Keratinocyte (primary cell): ENCODE data around the gene ZNF480. TPM values are rescaled to one million over a fixed set of nuclear protein-coding genes. Genes with fewer than 3 reads are reported as not detected.

Experiments used
- DNase-seq: peaks from one replicate; pipeline ENCODE4 v3.0.0-alpha.2; 2011; ENCODE audit warnings: low read depth, missing footprints, low spot score
- FAIRE-seq: peaks from 2 replicates; lab custom pipeline; 2011; peaks lifted over from hg19 to GRCh38; lab: Jason Lieb, UNC
- H2AFZ ChIP-seq: 2 replicates; pipeline ENCODE4 v1.6.0; 2012; ENCODE audit warnings: low read length, control low read depth, inconsistent platforms; ENCODE audit not compliant: control insufficient read depth
- H3K27ac ChIP-seq: 2 replicates; pipeline ENCODE4 v1.5.1; 2011; ENCODE audit warnings: low read length; ENCODE audit not compliant: control insufficient read depth, insufficient read depth
- H3K27me3 ChIP-seq: 3 replicates; pipeline ENCODE4 v1.6.0; 2011; ENCODE audit warnings: low read length; ENCODE audit not compliant: control insufficient read depth, insufficient read depth; ENCODE audit errors: extremely low read depth
- H3K36me3 ChIP-seq, 2 experiments: 2 replicates in 1 of 2; 3 replicates in 1 of 2; pipeline ENCODE4 v1.5.1; 2011; ENCODE audit warnings: low read length in 2 of 2, mild to moderate bottlenecking in 1 of 2; ENCODE audit not compliant: control insufficient read depth in 2 of 2, insufficient read depth in 2 of 2; ENCODE audit errors: extremely low read depth in 1 of 2
- H3K4me1 ChIP-seq: 3 replicates; pipeline ENCODE4 v1.5.1; 2011; ENCODE audit warnings: low read length; ENCODE audit not compliant: control insufficient read depth, insufficient read depth; ENCODE audit errors: extremely low read depth
- H3K4me2 ChIP-seq: 3 replicates; pipeline ENCODE4 v1.6.0; 2011; ENCODE audit warnings: low read depth, low read length; ENCODE audit not compliant: control insufficient read depth, insufficient read depth; ENCODE audit errors: extremely low read depth
- H3K4me3 ChIP-seq, 3 experiments: fragments of 200-600 bp in 1 of 3; sonication (generic) in 1 of 3; 2 replicates in 2 of 3; 3 replicates in 1 of 3; pipeline ENCODE4 v1.5.1; 2011 to 2016; ENCODE audit warnings: low read length in 3 of 3, mild to moderate bottlenecking in 3 of 3, control low read depth in 2 of 3, inconsistent platforms in 1 of 3, low read depth in 1 of 3, mixed read lengths in 1 of 3, mixed run types in 1 of 3, moderate library complexity in 1 of 3; ENCODE audit not compliant: control insufficient read depth in 2 of 3, insufficient read depth in 2 of 3; ENCODE audit errors: extremely low read depth in 1 of 3
- H3K79me2 ChIP-seq: 2 replicates; pipeline ENCODE4 v1.6.0; 2012; ENCODE audit warnings: low read length; ENCODE audit not compliant: control insufficient read depth, insufficient read depth
- H3K9ac ChIP-seq: 3 replicates; pipeline ENCODE4 v1.6.0; 2011; ENCODE audit warnings: low read length; ENCODE audit not compliant: control insufficient read depth, insufficient read depth; ENCODE audit errors: extremely low read depth
- H3K9me1 ChIP-seq: 3 replicates; pipeline ENCODE4 v1.6.0; 2011; ENCODE audit warnings: low read length; ENCODE audit not compliant: control insufficient read depth, insufficient read depth; ENCODE audit errors: extremely low read depth
- H3K9me3 ChIP-seq: 2 replicates; pipeline ENCODE4 v1.5.1; 2012; ENCODE audit warnings: low read depth, low read length; ENCODE audit not compliant: control insufficient read depth
- H4K20me1 ChIP-seq: 3 replicates; pipeline ENCODE4 v1.6.0; 2011; ENCODE audit warnings: low read length; ENCODE audit not compliant: control insufficient read depth, insufficient read depth; ENCODE audit errors: extremely low read depth
- EZH2 ChIP-seq: IDR thresholded peaks from one replicate; pipeline ENCODE4 v1.6.1; 2012; ENCODE audit warnings: inconsistent platforms, mild to moderate bottlenecking, low read length, moderate library complexity
- dilution Hi-C: fragments of 300-500 bp; cut with MboI; formaldehyde crosslinking; loops from one replicate; pipeline ENCODE4 v1.7.0; 2020; ENCODE audit warnings: low sequenced_read_pairs; ENCODE audit not compliant: extremely low pct_ligation_motif_present
- polyA plus RNA-seq, 5 experiments: library from polyadenylated mRNA; depleted of rRNA in 3 of 5; stranded (reverse) in 3 of 5; stranded (forward) in 1 of 5; unstranded in 1 of 5; fragments of >200 nt; gene quantifications; 1 replicate in 1 of 5; 2 replicates in 3 of 5; 3 replicates in 1 of 5; pipeline versions ENCODE4 v1.2.1 to v1.2.3, GENCODE V29; 2011 to 2012; ENCODE audit warnings: missing spikeins in 2 of 5, low read depth in 1 of 5, low replicate concordance in 1 of 5
- TF ChIP-seq, protein P1 (sequence below), 3 experiments: IDR thresholded peaks in 1 of 3; conservative IDR thresholded peaks in 1 of 3; optimal IDR thresholded peaks in 1 of 3; 2 replicates in 2 of 3; 3 replicates in 1 of 3; pipeline versions ENCODE3 to v1.5.1; 2011; ENCODE audit warnings: low read length in 3 of 3, mild to moderate bottlenecking in 3 of 3, moderate library complexity in 2 of 3, control low read depth in 1 of 3, inconsistent platforms in 1 of 3; ENCODE audit not compliant: insufficient read depth in 2 of 3; ENCODE audit errors: extremely low read depth in 1 of 3

ZNF480 gene
- polyA plus RNA-seq, 1 donor (not counting 4 experiments of a cell fraction or from before 2014, with no cell fraction given), result 7.5 TPM

- H3K27me3 ChIP-seq, result no peaks in the 10 kb centered on the region
- H3K9ac ChIP-seq, result no peak overlapping the region
- dilution Hi-C loops, result no loop called here
- H3K9me1 ChIP-seq, result no peaks in the 10 kb centered on the region
- no peaks in the 10 kb centered on the region for H4K20me1 ChIP-seq
- FAIRE-seq (no peak), DNase-seq (no peak)
- peaks cover 10% of the 10 kb centered on the region for H3K9me3 ChIP-seq
- H3K4me3 ChIP-seq, result no peak overlapping the region
- H3K4me2 ChIP-seq, result no peak overlapping the region
- H3K27ac ChIP-seq, result no peak overlapping the region
- no peak overlapping the region for H2AFZ ChIP-seq
- TF ChIP-seq, protein P1, sequence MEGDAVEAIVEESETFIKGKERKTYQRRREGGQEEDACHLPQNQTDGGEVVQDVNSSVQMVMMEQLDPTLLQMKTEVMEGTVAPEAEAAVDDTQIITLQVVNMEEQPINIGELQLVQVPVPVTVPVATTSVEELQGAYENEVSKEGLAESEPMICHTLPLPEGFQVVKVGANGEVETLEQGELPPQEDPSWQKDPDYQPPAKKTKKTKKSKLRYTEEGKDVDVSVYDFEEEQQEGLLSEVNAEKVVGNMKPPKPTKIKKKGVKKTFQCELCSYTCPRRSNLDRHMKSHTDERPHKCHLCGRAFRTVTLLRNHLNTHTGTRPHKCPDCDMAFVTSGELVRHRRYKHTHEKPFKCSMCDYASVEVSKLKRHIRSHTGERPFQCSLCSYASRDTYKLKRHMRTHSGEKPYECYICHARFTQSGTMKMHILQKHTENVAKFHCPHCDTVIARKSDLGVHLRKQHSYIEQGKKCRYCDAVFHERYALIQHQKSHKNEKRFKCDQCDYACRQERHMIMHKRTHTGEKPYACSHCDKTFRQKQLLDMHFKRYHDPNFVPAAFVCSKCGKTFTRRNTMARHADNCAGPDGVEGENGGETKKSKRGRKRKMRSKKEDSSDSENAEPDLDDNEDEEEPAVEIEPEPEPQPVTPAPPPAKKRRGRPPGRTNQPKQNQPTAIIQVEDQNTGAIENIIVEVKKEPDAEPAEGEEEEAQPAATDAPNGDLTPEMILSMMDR (optimal IDR thresholded peaks at IDR 0.05 in 1 of 3, IDR thresholded peaks at IDR 0.05 in 1 of 3, conservative IDR thresholded peaks at IDR 0.05 in 1 of 3; ENCODE audit: extremely low read depth in 1 of 3, insufficient read depth in 2 of 3, low read length in 3 of 3), result no peak
- no peak for TF ChIP-seq EZH2
- H3K79me2 ChIP-seq, result no peaks in the 10 kb centered on the region
- peaks cover 2% of the 10 kb centered on the region for H3K4me1 ChIP-seq
- H3K36me3 ChIP-seq, result no peaks in the 10 kb centered on the region
Measured at GRCh38 chr19:52331757-52332156, 34.8 kb downstream of the ZNF480 start.

GRCh38 chr19:52335768-52336116, 38.8 kb downstream of the ZNF480 start:
- Histone ChIP-seq H3K9me1 (no peaks in the 10 kb centered on the region), H2AFZ (peak overlapping the region; percentile 90), H3K27ac (no peak overlapping the region), H3K27me3 (no peaks in the 10 kb centered on the region), H3K9ac (peak overlapping the region; percentile 82), H4K20me1 (no peaks in the 10 kb centered on the region), H3K4me3 (peak overlapping the region; percentile 79 to 84 (median 80)), H3K79me2 (no peaks in the 10 kb centered on the region), H3K4me2 (peak overlapping the region; percentile 67), H3K4me1 (peaks cover 2% of the 10 kb centered on the region), H3K36me3 (no peaks in the 10 kb centered on the region), H3K9me3 (peaks cover 10% of the 10 kb centered on the region)
- TF ChIP-seq EZH2, result no peak
- FAIRE-seq (no peak), DNase-seq (no peak)
- dilution Hi-C loops, result no loop called here
